ENCODE results near the gene FANCL.

Gene FANCL

DNA sequence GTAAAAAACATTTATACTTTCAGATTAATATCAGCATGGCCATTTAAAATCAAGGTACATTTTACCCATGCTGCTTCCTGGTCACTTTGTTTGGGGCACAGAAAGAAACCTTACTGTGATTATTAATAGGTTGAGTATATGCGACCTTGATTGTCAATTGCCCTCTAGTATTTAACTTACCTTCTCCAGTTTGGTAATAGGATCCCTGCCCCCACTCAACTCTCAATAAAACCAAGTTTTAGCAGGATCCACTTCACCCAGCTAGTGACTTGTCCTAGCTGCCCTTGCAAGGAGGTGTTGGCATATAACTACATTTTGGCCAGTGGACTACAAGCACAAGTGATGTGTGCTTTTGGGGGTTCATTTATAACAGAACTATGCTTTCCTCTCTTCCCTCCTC is 34.3 kb downstream of the FANCL start:
- no peak for DNase-seq (ENCODE audit: low read depth)
- TF ChIP-seq, protein P1, sequence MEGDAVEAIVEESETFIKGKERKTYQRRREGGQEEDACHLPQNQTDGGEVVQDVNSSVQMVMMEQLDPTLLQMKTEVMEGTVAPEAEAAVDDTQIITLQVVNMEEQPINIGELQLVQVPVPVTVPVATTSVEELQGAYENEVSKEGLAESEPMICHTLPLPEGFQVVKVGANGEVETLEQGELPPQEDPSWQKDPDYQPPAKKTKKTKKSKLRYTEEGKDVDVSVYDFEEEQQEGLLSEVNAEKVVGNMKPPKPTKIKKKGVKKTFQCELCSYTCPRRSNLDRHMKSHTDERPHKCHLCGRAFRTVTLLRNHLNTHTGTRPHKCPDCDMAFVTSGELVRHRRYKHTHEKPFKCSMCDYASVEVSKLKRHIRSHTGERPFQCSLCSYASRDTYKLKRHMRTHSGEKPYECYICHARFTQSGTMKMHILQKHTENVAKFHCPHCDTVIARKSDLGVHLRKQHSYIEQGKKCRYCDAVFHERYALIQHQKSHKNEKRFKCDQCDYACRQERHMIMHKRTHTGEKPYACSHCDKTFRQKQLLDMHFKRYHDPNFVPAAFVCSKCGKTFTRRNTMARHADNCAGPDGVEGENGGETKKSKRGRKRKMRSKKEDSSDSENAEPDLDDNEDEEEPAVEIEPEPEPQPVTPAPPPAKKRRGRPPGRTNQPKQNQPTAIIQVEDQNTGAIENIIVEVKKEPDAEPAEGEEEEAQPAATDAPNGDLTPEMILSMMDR (IDR thresholded peaks at IDR 0.05; ENCODE audit: low read depth, low read length, missing control alignments): no peak
- in situ Hi-C loops (cut with HindIII; ENCODE audit: low sequenced_read_pairs): no loop called here
- no peak overlapping the region for H3K4me3 ChIP-seq (ENCODE audit: low read depth, low read length)

DNA sequence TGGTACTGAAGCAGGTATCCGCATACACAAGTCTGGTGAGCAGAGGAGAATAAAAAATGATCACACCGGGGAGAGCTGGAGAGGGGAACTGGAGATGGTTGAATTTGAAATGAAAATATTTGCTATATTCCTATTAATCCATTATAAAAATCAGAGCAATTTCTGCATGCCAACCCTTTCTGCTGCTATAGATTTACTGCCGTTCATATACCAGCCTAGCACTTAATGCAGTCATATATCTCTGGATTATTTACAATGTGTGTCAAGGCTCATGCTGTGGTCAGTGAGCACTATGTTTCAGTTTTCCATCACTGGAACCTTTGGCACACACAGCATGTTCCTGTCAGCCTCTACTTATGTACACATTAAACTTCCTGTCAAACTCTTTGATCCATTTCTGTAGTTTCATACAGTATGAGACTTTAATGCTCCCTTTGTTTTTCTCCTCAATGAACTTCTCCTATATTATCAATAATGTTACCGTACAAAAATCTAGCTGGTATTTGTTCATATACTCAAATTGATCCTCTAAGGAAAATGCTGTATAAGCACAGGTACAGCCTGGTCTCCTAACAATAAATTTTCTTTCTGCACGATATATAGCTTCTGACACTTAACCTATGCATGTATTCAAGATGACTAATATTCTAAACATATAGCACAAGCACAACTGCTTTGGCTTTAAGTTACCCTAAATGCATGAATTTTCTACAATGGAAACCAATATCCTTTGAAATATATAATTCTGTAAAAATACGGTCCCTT is 36.7 kb downstream of the FANCL start:
- no peak for DNase-seq (ENCODE audit: low read depth)
- H3K4me3 ChIP-seq (ENCODE audit: low read depth, low read length): no peak overlapping the region
- in situ Hi-C loops (cut with HindIII; ENCODE audit: low sequenced_read_pairs): no loop called here
- TF ChIP-seq, protein P1 (IDR thresholded peaks at IDR 0.05; ENCODE audit: low read depth, low read length, missing control alignments): no peak

- TF ChIP-seq, protein P1 (IDR thresholded peaks at IDR 0.05; ENCODE audit: low read depth, low read length, missing control alignments): no peak
- no peak overlapping the region for H3K4me3 ChIP-seq (ENCODE audit: low read depth, low read length)
- DNase-seq (ENCODE audit: low read depth): no peak
- in situ Hi-C loops (cut with HindIII; ENCODE audit: low sequenced_read_pairs): no loop called here
These were observed 38.1 kb downstream of the FANCL start for GRCh38 chr2:58203018-58203417.

DNA sequence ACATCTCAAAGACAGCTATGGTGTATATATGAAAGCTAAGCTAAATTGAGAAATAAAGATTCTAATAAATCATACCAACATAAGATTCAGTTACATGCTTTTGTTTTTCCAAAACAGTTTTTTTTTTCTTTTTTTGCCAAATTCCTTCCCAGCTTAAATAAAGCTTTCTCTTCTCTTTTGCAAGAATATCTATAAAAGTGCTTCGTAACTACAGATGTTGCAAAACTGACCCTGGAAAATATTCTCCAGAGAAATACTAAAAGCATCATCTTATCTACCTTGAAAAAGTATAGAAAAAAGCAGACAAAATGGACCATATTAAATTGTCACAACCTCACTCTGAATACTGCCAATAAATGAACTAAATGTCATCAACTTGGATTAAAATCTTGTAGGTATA is 38.7 kb downstream of the FANCL start:
- in situ Hi-C loops (cut with HindIII; ENCODE audit: low sequenced_read_pairs): no loop called here
- no peak overlapping the region for H3K4me3 ChIP-seq (ENCODE audit: low read depth, low read length)
- TF ChIP-seq, protein P1 (IDR thresholded peaks at IDR 0.05; ENCODE audit: low read depth, low read length, missing control alignments): no peak
- no peak for DNase-seq (ENCODE audit: low read depth)

- DNase-seq (ENCODE audit: low read depth): no peak
- in situ Hi-C loops (cut with HindIII; ENCODE audit: low sequenced_read_pairs): no loop called here
- no peak overlapping the region for H3K4me3 ChIP-seq (ENCODE audit: low read depth, low read length)
- TF ChIP-seq, protein P1 (IDR thresholded peaks at IDR 0.05; ENCODE audit: low read depth, low read length, missing control alignments): no peak
These were observed 43.2 kb downstream of the FANCL start for GRCh38 chr2:58197894-58198293.

- H3K4me3 ChIP-seq (ENCODE audit: low read depth, low read length): no peak overlapping the region
- in situ Hi-C loops (cut with HindIII; ENCODE audit: low sequenced_read_pairs): no loop called here
- TF ChIP-seq, protein P1 (IDR thresholded peaks at IDR 0.05; ENCODE audit: low read depth, low read length, missing control alignments): no peak
- DNase-seq (ENCODE audit: low read depth): no peak
These were observed 45.5 kb downstream of the FANCL start for GRCh38 chr2:58195662-58196061.
